ENCODE results near the gene CABLES2.

The CABLES2 gene

DNA sequence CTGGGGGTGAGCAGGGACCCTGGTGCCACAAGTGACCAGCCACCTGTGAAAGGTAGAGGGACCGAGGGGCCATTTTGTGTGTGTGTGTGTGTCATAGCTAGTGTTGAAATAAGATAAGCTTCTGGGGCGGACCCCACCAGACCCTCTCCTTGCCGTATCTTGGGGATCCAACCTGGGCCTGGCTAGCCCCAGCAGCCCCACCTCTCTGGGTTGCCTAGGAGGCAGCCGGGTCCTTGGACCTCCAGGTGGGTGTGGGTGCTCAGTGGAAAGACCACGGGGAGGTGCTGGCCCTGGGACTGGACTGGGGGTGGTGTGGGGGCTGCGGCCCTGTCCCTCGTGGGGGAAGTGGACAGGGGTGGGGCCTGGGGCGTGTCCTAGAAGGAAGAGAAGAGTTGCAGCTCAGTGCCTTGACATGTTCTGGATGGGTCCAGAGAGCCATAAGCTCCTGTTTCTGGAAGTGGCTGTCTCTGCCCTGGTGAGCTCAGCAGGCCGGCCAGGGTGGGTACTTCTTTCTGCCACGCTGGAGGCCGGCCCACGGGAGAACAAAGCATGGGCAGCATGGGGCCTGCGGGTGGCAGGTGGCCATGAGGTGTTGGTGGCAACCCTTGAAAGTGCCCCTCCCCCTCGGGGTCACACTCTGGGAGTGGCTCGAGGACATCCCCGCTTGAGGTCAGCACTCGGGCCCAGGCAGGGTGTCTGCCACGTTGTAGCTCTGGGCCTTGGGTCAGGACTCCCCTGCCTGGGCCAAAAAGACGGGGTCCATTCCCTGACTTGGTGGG, 11.8 kb upstream of the CABLES2 start:
- no peak for DNase-seq (ENCODE audit: low read depth in 2 of 2)

DNA sequence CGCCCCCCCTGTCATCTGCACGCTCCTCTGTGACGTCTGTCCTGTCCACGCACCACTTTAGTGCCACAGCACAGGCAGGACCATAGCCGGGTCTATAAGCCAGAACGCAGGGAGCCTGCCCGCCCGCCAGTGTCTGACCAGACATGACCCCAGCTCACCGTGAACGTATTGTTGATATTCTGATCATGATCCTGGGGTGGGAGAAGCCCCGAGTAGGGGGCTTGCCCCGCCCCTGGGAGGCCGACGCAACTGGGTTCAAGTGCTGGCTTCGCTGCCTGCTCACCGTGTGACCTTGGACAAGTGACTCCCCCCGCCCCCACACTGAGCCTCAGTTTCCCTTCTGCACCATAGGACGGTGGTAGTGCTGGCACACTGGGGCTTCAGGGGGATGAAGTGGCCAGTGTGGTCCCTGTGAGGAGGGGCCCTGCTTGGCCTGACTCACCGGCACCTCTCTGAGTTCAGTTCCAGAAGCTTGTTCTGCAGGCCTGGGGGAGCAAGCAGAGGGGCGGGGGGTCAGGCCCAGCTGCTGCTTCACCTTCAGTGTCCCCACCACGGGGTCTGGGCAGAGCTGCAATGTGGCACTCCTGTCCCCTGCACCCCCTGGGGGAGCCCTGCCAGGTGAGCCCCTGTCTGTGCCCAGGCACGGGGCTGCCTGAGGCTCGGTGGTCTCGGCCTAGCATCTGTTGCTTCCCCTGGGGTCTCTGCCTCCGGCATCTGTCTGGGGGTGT, 11.1 kb upstream of the CABLES2 start:
- DNase-seq (ENCODE audit: low read depth in 2 of 2) = no peak

DNA sequence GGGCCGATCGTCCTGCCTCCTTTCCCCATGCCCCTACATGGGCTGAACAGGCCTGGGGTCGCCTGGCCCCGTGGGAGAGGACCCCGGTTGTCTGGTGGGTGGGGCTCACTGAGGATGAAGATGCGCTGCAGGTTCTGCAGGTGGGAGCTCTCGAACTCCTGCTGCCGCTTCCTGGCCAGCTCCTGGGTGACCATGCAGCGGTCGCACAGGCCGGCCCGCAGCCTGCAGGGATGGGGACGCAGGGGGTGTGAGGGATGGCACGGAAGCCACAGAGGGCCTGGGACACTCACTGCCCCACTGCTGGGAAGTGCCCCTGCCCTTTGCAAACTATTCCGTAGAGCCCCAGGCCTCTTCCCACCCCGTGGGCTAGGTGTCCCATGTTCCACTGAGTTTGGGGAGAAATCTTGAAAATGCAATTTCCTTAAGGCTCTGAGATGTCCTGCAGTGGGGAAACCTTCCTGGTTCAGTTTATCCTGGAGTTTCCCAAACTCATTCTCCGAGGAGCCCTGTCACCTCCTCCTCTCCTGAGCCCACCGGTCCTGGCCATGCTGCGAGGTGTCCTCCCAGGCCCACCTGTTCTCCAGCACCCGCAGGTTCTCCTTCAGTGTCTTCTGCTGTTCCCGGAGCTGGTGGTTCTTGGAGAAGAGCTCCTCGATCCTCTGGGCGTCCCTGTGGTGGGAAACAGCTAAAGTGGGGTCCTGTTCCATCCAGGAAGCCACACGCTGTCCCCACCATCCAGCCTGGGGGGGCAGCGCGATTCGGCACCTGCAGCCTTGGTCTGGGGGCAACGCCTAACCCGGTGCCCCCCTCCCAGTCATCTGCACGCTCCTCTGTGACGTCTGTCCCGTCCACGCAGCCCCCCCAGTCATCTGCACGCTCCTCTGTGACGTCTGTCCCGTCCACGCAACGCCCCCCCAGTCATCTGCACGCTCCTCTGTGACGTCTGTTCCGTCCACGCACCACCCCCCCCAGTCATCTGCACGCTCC, 9.9 kb upstream of the CABLES2 start:
- DNase-seq (ENCODE audit: low read depth in 2 of 2) = no peak

DNA sequence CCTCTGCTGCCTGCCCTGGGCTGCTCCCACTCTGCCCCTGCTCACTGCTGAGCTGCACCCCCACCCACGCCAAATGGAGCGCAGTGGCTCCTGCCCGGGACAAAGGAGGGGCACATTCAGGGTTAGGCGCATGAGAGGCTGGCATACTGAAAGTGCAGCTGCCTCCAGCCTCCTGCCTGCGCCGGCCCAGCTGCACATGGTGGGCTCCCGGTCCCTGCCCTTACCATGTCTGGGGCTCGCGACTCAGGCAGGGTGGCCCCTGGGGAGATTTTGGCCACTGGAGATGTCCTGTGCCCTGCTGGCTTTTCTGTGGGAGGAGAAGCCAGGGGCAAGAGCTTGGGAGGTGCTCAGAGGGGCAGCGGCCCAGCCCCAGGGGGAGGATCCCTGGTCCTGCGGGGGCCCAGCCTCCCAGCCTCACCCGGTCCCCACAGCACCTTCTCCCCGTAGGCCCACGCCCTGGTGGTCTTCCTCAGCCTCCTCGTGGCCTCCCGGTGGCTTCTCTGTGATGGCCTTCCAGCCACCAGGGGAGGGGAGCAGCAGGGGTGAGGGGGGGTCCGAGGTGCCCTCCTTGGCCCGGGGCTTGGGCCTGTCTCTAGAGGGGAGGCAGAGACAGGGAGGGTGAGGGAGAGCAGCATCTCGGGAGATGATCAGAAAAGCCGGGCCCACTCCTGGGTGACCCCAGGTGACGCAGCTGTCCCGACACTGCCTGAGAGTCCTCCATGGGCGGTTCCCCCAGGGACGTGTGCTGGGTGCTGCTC, 8.4 kb upstream of the CABLES2 start:
- no peak for DNase-seq (ENCODE audit: low read depth in 2 of 2)

DNA sequence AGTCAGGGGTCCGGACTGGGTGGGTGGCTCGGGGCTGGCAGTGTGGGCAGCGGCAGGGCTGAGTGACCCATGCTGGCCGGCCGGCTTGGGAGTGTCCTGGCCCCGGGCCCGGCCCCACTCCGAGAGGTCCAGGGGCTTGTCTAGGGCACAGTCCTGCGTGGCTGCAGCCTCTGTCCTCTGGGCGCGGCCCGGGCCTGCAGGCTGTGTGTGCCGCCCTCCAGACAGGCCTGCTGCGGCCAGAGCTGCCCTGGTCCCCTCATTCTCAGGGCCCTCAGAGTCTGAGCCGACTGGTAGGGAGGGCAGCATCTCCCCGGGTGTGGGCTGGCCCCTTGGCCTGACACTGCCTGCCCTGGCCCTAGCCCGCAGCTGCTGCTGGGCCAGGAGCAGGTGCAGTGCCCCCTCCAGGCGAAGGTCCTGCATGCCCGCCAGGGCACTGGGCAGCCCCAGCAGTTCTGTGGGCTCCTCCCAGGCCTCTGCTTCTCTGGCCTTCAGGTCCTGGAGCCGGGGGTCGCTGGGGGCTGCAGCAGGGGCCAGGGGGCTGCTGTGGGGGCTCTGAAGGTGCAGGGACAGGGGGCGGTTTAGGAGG, 6.9 kb upstream of the CABLES2 start:
- DNase-seq (ENCODE audit: low read depth in 2 of 2) = no peak

DNA sequence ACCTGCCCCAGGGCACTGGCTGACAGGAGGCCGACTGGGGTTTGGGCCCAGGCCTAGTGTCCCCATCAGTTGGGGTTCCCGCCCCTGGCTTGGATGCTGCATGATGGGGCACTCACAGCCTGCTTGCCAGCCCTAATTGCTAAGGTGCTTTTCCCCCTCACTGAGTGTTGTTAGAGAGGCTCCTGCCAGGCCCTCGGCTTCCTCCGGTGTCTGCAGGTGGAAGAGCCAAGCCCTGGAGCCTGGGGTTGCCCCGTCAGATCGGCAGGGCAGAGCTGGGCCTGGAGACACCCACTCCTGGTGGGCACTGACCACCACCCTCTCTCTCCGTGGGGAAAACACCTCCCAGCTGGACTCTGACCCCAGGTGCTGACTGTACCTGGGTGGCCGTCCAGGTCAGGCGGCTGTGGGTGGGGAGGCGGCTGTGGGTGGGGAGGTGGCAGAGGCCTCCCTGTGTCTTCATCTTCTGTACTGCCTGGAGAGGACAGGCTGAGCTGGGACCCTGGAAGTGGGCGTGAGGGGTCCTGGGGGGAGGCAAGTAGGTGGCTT, 6.0 kb upstream of the CABLES2 start:
- no peak for DNase-seq (ENCODE audit: low read depth in 2 of 2)

DNA sequence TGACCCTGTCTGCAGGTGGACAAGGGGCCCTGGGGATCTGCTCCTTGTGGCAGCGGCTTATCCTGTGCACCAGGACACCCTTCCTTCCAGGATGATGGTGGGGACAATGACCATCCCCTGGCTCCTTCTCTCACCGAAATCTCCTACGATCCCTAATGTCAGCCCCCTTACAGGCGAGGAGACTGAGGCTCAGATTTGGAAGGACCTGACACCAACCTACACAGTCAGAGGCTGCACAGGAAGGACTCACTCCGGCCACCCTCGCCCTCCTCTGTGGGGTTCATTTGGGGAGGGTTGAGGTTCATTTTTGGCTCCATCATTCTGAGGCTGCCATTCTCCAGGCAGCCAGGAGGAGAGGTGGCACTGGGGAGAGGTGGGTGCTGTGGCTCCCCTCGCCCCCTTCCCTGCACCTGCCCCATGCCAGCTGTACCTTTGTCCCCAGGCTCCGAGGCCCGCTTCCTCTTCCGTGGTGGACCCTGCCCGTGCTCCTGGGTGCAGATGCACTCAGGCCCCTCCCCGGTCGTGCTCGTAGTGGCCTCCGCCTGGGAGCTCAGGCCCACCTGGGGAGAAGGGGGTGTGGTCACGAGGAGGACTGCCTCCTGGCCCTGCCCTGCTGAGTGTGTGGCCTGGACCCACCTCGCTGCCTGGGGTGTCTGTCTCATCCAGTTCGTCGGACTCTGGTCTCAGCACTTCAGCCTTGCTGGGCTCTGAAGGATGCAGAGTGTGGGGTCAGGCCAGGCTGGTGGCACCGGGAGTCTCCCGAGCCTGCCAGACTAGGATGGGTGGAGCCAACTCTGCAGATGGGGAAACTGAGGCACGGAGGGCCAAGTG, 5.3 kb upstream of the CABLES2 start:
- DNase-seq (ENCODE audit: low read depth in 2 of 2) = no peak

DNA sequence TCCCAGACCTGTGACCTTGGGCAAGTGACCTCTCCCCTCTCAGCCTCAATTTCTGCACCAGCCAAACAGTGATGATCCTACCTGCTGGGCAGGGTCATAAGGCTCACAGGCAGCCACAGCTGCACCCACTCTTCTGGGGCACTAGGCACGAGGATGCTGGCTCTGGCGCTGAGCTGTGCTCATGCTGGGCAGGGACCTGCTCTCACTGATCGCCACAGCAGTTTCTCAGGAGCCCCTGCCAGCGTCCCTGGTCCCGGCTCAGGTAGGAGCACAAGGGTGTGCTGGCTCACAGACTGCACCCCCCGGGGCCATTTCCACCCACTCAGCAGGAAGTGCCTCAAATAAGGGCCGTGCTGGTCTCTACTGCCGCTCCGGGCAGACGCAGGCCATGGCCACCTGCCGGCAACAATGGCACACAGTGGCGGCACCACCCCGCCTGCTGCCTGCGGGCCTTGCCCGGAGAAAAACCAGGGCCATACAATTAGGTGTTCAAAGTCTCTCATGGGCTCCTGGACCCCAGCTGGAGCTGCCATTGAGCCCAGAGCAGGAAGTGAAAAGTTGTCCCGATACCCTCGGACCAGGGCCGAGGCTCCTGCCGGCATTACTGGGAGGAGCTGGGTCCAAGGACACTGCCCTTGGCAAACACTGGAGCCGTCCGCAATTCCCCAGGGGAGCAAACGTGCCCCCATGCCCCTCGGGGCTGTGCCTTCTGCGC, 4.6 kb upstream of the CABLES2 start:
- DNase-seq (ENCODE audit: low read depth in 2 of 2) = no peak

DNA sequence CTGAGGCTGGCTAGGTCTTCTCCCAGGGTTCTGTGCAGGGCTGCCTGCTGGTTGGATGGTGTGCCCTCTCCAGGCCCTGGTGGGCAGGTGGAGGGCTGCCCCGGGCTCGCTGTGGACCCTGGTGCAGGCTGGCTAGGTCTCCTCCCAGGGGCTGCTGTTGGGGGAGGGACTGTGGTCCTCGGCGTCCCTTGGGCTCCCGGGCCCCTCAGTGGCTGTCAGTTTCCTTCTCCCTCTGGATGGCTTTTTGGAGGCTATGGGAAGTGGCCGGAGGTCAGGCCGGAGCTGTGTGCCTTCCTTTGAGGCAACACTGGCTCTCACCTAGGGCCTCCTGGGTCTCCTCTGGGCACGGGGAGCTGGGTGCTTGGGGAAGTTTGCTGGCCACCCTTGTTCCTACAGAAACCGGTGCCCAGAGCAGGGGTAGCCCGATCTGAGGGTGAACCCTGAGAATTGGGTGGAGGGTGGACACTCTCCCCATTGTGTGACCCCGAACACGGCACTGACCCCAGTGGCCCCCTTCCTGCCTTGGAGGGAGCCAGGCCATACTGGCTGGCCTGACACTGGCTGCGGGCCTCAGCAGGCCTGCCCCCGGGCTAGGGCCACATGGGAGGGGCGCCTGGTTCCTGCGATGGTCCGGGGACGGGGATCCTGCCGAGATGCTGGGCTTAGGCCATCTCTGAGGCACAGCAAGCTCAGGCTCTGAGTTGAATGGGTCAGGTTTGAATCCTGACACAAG, 3.8 kb upstream of the CABLES2 start:
- no peak for DNase-seq (ENCODE audit: low read depth in 2 of 2)

DNA sequence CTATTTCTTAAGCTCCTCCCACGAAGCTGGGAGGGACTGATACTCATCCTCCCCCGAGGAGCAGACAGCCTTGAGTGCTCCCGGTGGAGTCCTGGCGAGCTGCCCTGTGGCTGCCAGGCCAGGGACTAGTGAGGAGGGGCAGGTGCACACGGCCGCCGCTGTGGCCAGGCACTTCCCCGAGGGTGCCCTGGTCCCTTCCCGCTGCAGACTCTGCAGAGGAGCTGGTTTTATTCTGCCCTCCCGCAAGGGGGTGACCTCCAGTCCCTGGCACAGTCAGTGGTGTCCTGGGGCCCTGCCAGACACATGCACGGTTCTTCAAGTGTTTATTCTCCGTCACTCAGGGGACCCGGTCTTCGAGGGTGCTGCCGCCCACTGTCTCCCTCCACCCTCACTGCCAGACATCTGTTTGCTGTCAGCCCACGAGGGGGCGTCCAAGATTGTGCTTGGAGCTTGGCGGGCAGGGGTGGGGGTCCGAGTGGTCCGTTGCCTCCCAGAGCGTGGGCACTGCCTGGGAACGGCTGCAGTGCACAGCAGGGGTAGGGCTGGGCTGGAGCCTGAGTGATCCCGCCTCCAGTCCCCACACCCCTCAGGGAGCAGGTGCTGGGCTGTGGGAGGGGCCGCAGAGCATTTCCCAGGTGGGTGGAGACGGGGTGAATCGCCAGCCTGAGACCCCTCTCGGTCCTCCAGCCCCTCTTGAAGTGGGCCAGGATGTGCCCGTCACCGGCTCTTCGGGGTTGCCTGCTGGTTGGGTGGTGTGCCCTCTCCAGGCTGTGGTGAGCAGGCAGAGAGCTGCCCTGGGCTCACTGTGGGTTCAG, 3.1 kb upstream of the CABLES2 start:
- no peak for DNase-seq (ENCODE audit: low read depth in 2 of 2)

DNA sequence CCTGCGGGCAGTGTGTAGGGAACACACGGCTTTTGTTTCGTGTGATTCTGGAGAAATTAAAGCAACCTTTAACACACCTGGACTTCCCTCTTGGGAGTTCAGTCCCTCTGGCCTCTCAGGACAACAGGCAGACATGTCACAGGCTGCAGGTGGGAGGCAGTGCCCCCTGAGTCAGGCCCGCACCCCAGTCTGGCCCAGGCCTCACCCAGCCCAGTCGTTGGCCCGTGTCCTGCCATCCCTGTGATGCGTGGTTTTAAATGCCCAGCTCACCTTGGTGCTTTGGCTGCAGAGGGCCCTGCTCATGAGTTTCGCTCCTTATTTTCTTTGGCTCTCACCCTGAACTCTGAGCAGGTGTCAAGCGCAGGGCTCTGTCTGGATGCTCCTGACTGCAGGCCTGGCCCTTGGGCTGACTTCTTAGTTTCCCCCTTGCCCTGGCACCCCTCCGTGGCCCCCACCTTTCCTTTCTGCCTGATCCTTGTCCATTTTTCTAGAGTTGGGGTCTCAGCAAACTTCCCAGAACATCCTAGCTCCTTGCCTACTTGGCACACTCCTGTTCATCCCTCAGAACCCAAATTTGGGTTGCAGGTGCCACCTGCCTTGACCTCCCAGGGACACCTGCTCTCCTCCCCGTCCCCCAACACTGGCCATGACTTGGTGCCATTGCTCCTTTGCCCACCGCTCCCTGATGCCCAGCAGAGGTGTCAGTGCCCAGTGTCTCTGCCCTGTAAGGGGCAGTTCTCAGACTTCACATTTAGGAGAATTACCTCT, 2.2 kb upstream of the CABLES2 start:
- DNase-seq (ENCODE audit: low read depth in 2 of 2) = no peak

DNA sequence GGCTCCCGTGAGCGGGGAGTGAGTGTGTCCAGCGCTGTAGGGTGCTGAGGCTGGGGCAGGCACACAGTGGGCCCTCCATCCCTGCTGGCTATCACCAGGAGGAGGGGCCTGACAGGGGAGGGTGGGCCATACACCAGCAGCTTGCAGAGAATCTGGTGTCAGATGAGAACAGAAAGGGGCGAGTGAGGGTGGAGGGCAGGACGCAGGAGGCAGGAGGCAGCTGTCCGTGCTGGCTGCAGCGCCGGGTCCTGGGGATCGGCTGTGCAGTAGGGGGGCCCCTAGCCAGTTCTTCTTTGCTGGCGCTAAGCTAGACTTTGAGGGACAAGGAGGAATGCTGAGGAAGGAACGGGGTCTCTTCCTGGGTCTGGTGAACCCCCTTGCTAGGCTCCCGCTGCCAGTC, 1.6 kb upstream of the CABLES2 start:
- no peak for DNase-seq (ENCODE audit: low read depth in 2 of 2)

DNA sequence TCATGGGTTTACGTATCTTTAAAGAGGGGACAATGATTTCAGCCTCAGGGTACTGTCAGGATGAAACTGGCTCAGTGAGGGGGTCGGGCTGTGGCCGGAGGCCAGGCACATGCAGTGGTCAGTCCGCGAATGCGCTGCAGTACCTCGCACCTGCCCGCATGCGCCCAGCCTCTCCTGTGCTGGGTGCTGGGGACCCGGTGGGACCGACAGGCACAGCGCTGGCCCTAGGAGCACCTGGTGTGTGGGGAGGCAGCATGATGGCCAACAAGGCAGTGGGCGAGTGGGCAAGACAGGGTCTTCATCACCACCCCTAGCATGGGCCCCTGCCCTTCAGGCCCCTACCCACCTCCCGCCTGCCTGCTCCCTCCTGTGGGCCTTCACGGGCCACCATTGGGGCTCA, 970 bp upstream of the CABLES2 start:
- DNase-seq (ENCODE audit: low read depth in 2 of 2) = no peak

DNA sequence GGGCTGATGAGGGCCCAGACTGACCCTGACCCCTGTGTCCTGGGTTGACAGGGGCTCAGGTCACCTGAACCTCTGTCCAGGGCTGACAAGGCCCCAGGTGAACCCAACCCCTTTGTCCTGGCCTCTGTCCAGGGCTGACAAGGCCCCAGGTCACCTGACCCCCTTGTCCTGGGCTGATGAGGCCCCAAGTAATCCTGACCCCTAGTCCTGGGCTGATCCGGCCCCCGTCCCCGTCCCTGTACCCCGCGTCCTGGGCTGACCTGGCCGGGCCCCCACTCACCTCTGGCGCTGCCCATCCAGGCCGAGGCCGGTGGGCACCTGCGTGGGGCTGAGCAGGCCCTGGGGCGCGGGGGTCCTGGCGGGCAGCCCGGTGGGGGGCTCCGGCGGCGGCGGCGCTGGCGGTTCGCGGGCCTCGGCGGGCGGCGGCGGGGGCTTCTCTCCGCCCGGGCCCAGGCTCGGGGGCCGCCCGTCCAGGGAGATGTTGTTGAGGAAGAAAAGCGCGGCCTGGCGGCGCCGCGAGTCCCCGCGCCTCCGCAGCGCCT, 379 bp downstream of the CABLES2 start:
- DNase-seq (ENCODE audit: low read depth in 2 of 2) = no peak

DNA sequence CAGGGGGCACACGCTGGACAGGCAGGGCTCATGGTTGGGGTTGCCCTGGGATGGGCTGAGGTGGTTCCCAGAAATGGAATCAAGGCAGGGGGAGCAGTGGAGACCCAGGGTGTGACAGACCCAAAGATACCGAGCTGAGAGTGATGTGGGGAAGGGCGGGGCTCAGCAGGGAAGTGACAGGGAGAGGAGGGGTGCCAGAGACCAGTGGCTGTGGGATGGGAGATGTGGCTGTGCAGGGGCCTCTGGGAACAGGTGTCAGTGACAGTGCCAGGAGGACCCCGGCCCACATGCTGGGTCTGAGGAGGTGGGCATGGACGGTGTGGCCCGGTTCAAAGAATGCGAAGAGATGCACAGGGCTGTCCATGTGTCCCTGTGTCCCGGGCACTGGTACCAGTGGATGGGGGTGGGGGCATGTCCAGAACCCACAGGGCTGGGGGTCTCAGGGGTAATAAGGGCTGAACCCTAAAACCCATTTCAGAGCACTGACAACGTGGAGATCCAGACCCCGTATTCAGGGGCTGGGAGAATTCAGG, 1.0 kb downstream of the CABLES2 start:
- no peak for DNase-seq (ENCODE audit: low read depth in 2 of 2)

All from stimulated activated CD8-positive, alpha-beta memory T cell treated with anti-CD3 and anti-CD28 coated beads, Interleukin-2, amount 100 ng/mL, for 48 hours (primary cell).